Body of pancreas (tissue), 4 donors: ENCODE data around the gene RAPGEF1. TPM values are rescaled to one million over a fixed set of nuclear protein-coding genes. Genes with fewer than 3 reads are reported as not detected.

ENCODE experiments used
- ATAC-seq: fragments of 150-250 bp; one replicate; pipeline ENCODE4 v1.9.1; 2016
- DNase-seq, 4 donors: peaks; one replicate each; pipeline ENCODE4 v3.0.0-alpha.2; 2019
- H3K27ac ChIP-seq, 4 donors: fragments of 200-600 bp; sonication (generic); 1 replicate in 3 of 4; 2 replicates in 1 of 4; pipeline versions ENCODE4 v1.5.1 to v1.6.1; 2016 to 2019; ENCODE audit warnings: mild to moderate bottlenecking in 1 of 4, mixed read lengths in 1 of 4, moderate library complexity in 1 of 4
- H3K27me3 ChIP-seq, 2 donors: fragments of 200-600 bp; sonication (generic); one replicate each; pipeline ENCODE4 v1.6.0; 2016; ENCODE audit warnings: mild to moderate bottlenecking in 1 of 2
- H3K36me3 ChIP-seq, 2 donors: fragments of 200-600 bp; sonication (generic); replicated peaks in 1 of 2; 2 replicates each; pipeline ENCODE4 v1.5.1; 2016; ENCODE audit warnings: low read depth in 2 of 2; ENCODE audit not compliant: insufficient read depth in 1 of 2
- H3K4me1 ChIP-seq: fragments of 200-600 bp; sonication (generic); one replicate; pipeline ENCODE4 v1.6.0; 2016
- H3K4me3 ChIP-seq, 2 donors: fragments of 200-600 bp; sonication (generic); 1 replicate in 1 of 2; 2 replicates in 1 of 2; pipeline ENCODE4 v1.5.1; 2016 to 2019
- H3K9me3 ChIP-seq, 3 donors: fragments of 200-600 bp; sonication (generic); 1 replicate in 2 of 3; 2 replicates in 1 of 3; pipeline ENCODE4 v1.5.1; 2016
- POLR2A ChIP-seq, 3 donors: fragments of 450-650 bp; IDR thresholded peaks; one replicate each; pipeline ENCODE4 v1.6.1; 2016; ENCODE audit warnings: antibody characterized with exemption in 3 of 3, mild to moderate bottlenecking in 2 of 3
- WGBS, 2 donors: methylation state at CpG; one replicate each; pipeline ENCODE4 v1.1.5; 2017; 5-methylcytosine and 5-hydroxymethylcytosine counted together
- intact Hi-C: fragments of 100-400 bp; cut with DNase I; formaldehyde crosslinking; loops from one replicate; pipeline ENCODE4 v1.15.1; 2023
- total RNA-seq, 2 donors: library from RNA; depleted of rRNA; stranded (reverse); fragments of >200 nt; gene quantifications; one replicate each; pipeline ENCODE4 v1.1.0, GENCODE V29; 2016
- TF ChIP-seq, protein P1 (sequence below), 7 experiments: fragments of 450-650 bp in 4 of 7; fragments of 200-600 bp in 3 of 7; sonication (generic) in 3 of 7; IDR thresholded peaks; one replicate each; pipeline ENCODE4 v1.5.1; 2016 to 2019; ENCODE audit warnings: antibody characterized with exemption in 7 of 7

Gene RAPGEF1
- total RNA-seq, 2 donors from 2014 or later = 30.1 to 70.5 TPM

DNA sequence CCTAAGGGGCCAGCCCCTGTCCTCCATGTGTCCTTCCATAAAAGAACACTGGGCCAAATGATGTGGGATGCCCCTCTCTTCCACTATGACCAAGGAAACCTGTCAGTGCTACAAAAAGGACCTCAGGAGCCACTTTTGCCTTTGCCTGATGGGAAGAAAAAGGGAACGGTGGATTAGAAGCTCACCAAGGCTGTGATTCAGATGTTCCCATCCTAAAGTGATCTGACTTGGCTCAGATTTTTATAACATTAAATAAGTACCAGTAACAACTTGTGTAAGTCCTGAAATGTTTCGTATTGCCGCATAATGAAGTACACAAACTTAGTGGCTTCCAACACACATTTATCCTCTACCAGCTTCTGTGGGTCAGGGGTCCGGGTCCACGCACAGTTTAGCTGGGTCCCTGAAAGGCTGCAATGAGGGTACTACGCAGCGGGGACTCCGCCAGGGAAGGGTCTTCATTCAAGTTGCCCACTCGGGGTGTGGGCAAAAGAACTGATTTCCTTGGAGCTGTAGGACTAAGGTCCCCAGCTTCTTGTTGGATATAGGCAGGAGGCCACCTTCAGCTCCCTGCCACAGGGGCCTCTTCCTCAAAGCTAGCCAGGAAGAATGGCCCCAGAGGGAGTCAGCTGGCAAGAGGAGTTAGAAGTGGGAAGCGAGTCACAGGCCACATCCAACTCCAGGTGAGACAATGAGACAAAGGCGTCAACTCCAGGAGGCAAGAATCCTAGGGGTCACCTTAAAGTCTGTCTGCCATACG, 60.4 kb downstream of the RAPGEF1 start:
- no peak for DNase-seq
- intact Hi-C loops = no loop called here

DNA sequence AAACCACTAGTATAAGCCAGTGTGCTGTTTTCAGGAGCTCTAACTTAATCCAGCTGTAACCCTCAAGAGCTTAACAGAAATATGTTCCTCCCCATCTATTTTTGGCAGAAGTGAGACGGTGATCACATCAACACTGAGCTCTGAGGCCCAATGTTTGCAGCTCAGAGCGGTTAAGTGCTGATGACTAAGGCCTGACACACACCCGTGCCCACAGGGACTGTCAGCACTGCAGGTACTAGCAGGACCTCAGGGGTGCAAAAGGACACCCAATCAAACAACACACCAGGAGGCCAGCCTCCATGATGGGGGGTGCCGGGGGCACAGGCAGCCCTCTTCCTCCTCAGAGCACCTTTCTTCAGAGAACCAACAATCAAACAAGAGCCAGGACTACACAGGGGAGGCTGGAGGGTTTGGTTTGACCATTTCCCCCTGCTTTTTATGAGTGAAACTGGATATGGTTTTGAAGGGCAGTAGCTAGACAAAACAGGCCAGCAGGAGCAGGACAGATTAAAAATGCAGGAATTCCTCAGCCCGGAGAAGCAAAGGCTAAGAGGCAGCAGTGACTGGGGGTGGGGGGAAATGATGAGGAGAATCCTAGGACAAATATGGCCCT, 61.3 kb downstream of the RAPGEF1 start:
- ATAC-seq = peak; percentile 65
- Histone ChIP-seq H3K27me3 (no peaks in the 10 kb centered on the region), H3K4me3 (no peak overlapping the region), H3K36me3 (no peaks in the 10 kb centered on the region), H3K27ac (peak overlapping the region; percentile 60 to 72 (median 62)), H3K9me3 (no peaks in the 10 kb centered on the region), H3K4me1 (peaks cover 48% of the 10 kb centered on the region)
- intact Hi-C loops = no loop called here
- WGBS, 2 donors = 51 to 59% methylated on average over 5 of the region's 5 CpGs
- DNase-seq = peak; percentile 36 to 79 (median 66)
- TF ChIP-seq POLR2A (IDR thresholded peaks at IDR 0.05) = peak in 2 of 3 donors; percentile 23 to 28
- TF ChIP-seq, protein P1, sequence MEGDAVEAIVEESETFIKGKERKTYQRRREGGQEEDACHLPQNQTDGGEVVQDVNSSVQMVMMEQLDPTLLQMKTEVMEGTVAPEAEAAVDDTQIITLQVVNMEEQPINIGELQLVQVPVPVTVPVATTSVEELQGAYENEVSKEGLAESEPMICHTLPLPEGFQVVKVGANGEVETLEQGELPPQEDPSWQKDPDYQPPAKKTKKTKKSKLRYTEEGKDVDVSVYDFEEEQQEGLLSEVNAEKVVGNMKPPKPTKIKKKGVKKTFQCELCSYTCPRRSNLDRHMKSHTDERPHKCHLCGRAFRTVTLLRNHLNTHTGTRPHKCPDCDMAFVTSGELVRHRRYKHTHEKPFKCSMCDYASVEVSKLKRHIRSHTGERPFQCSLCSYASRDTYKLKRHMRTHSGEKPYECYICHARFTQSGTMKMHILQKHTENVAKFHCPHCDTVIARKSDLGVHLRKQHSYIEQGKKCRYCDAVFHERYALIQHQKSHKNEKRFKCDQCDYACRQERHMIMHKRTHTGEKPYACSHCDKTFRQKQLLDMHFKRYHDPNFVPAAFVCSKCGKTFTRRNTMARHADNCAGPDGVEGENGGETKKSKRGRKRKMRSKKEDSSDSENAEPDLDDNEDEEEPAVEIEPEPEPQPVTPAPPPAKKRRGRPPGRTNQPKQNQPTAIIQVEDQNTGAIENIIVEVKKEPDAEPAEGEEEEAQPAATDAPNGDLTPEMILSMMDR (IDR thresholded peaks at IDR 0.05) = no peak

More for the DNA sequence above, 60.4 kb downstream of the RAPGEF1 start:
- ATAC-seq = no peak
- no peaks in the 10 kb centered on the region for H3K27me3 ChIP-seq
- H3K4me1 ChIP-seq = peaks cover 48% of the 10 kb centered on the region
- WGBS, 2 donors = 94 to 98% methylated on average over 9 to 12 of the region's 12 CpGs
- H3K4me3 ChIP-seq = no peak overlapping the region
- no peaks in the 10 kb centered on the region for H3K36me3 ChIP-seq
- peak overlapping the region in 2 of 4 donors; percentile 60 to 72 for H3K27ac ChIP-seq
- TF ChIP-seq, protein P1 (IDR thresholded peaks at IDR 0.05) = no peak
- no peak for TF ChIP-seq POLR2A (IDR thresholded peaks at IDR 0.05)
- H3K9me3 ChIP-seq = no peaks in the 10 kb centered on the region

DNA sequence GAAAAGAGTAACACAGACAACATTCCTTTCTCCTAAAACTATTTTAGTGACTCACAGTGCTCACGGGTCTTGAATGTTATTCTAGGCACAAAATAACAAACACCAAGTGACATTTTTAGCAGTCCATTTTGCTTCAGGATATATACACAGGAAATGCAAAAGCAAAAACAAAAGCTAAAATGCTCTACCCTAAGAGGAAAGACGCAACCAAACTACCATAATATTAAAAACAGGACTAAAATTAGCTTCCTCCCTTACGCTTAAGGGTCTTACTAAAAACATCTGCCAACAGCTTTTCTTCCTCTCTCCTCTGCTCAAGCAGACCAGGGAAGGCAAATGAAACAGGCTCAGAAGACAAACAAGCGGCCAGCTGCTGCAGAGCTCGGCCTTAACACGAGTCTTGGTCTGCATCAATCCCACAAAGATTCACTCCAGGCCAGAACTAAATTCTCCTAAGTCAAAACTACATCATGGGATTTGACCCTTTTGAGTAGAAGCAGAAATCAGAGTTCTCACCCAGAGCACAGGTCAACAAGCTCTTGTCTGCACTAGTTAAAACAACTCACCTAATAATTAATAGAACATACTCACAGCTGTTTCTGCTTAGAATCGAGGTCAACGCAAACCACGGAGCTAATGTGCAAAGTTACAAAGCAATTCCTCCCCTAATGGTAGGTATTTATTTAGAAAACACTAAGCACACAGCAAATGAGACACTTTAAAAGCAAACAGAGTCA, 62.3 kb downstream of the RAPGEF1 start:
- no peak overlapping the region for H3K4me3 ChIP-seq
- no peaks in the 10 kb centered on the region for H3K36me3 ChIP-seq
- DNase-seq = peak in 1 of 4 donors; percentile 56
- H3K27me3 ChIP-seq = no peaks in the 10 kb centered on the region
- intact Hi-C loops = no loop called here
- peak; percentile 46 for ATAC-seq
- peak overlapping the region; percentile 60 to 72 (median 62) for H3K27ac ChIP-seq
- 18 to 25% methylated on average over 9 of the region's 9 CpGs for WGBS, 2 donors
- peaks cover 39% of the 10 kb centered on the region for H3K4me1 ChIP-seq
- TF ChIP-seq, protein P1 (IDR thresholded peaks at IDR 0.05) = peak in 1 of 7 experiments; percentile 8
- peak in 1 of 3 donors; percentile 28 for TF ChIP-seq POLR2A (IDR thresholded peaks at IDR 0.05)
- H3K9me3 ChIP-seq = no peaks in the 10 kb centered on the region

DNA sequence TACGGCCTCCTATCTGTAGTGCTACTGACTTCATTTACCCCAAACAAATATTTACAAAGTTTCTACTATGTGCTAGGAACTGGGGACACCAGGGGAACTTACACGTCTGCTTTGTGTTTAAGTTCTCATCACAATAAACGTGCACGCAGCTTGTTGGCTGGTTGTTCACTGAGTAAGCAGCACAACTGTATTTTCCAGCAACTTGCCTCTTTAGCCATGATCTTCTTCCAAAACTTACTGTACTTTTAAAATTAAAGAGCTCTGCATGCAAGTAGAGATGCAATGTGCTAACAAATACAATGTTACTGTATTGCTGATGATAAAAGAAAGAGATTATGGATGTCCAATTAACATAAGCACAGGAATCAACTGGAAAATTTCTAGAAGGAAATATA, 62.8 kb downstream of the RAPGEF1 start:
- H3K36me3 ChIP-seq = no peaks in the 10 kb centered on the region
- H3K9me3 ChIP-seq = no peaks in the 10 kb centered on the region
- intact Hi-C loops = no loop called here
- H3K4me1 ChIP-seq = peaks cover 39% of the 10 kb centered on the region
- DNase-seq = no peak
- no peak for ATAC-seq
- H3K4me3 ChIP-seq = no peak overlapping the region
- WGBS, 2 donors = 52 to 58% methylated on average over 4 of the region's 4 CpGs
- peak overlapping the region; percentile 12 to 72 (median 62) for H3K27ac ChIP-seq
- TF ChIP-seq, protein P1 (IDR thresholded peaks at IDR 0.05) = no peak
- TF ChIP-seq POLR2A (IDR thresholded peaks at IDR 0.05) = no peak
- no peaks in the 10 kb centered on the region for H3K27me3 ChIP-seq
